ENCODE data around the gene TMEM100.

The TMEM100 gene, protein sequence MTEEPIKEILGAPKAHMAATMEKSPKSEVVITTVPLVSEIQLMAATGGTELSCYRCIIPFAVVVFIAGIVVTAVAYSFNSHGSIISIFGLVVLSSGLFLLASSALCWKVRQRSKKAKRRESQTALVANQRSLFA

DNA sequence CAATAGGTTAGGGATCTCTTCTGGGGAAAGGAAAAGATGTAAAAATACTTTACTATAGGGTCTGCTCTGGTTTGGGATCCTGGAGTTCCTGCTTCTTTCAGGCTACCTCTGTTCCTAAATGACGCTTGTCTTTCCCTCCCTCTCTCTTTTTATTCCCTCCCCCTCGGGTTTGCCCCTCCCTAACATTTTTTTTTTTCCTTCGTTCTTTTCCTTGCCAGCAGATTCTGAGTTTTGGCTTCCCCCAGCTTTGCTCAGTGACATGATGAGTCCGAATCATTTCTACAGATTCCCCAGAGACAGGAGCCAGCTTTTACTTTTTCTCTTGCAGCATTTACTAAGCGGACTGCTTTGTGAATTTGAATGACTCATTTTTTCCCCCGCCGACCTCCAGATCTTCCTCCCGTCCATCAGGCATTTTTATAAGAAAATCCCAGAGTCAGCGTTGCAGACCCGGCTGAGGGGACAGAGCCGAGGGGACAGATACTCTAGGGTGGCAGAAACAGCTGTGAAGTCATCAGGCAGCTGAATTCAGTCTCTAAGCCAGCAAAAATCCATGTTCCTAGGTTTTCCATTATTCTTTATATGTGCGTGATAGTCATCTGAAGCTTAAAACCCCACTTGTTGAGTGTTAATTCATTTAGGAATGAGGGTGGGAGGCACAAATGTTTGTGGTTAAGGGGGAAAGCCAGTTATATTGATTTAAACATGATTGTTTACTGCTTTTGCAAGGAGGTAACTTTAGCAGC, at the start of gene TMEM100:
Gene TMEM100 (minus strand): TSS at position 123 of the 746 bp plus-strand sequence. CDS start 1,794 bp downstream, outside the sequence.
- no peaks in the 10 kb centered on the region for H3K36me3 ChIP-seq (ENCODE audit: insufficient read depth, low read length)
- H2AFZ ChIP-seq (ENCODE audit: low read length), result no peak within 1 kb of the TSS
- peaks cover 29% of the 10 kb centered on the region for H3K4me1 ChIP-seq (ENCODE audit: insufficient read depth, low read length, poor library complexity, severe bottlenecking)
- H3K9me3 ChIP-seq (ENCODE audit: insufficient read depth, low read depth, low read length), result no peaks in the 10 kb centered on the region
- H3K4me3 ChIP-seq (ENCODE audit: low read length, poor library complexity, severe bottlenecking), result no peak within 1 kb of the TSS
- H4K20me1 ChIP-seq (ENCODE audit: insufficient read depth, low read length, poor library complexity, severe bottlenecking), result no peaks in the 10 kb centered on the region
- no peaks in the 10 kb centered on the region for H3K9me2 ChIP-seq (replicated peaks; ENCODE audit: low read depth, low read length)
- H3F3A ChIP-seq (ENCODE audit: low read depth), result no peaks in the 10 kb centered on the region
- H3K27me3 ChIP-seq (ENCODE audit: insufficient read depth, low read length, poor library complexity, severe bottlenecking), result no peaks in the 10 kb centered on the region
- peak within 1 kb of the TSS; percentile 75 for H3K4me2 ChIP-seq (ENCODE audit: low read depth, low read length, poor library complexity, severe bottlenecking)
- no peaks in the 10 kb centered on the region for H3K79me2 ChIP-seq (ENCODE audit: insufficient read depth, low read length)
- TF ChIP-seq, protein P1, sequence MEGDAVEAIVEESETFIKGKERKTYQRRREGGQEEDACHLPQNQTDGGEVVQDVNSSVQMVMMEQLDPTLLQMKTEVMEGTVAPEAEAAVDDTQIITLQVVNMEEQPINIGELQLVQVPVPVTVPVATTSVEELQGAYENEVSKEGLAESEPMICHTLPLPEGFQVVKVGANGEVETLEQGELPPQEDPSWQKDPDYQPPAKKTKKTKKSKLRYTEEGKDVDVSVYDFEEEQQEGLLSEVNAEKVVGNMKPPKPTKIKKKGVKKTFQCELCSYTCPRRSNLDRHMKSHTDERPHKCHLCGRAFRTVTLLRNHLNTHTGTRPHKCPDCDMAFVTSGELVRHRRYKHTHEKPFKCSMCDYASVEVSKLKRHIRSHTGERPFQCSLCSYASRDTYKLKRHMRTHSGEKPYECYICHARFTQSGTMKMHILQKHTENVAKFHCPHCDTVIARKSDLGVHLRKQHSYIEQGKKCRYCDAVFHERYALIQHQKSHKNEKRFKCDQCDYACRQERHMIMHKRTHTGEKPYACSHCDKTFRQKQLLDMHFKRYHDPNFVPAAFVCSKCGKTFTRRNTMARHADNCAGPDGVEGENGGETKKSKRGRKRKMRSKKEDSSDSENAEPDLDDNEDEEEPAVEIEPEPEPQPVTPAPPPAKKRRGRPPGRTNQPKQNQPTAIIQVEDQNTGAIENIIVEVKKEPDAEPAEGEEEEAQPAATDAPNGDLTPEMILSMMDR (conservative IDR thresholded peaks at IDR 0.05; ENCODE audit: low read length), result no peak
- TF ChIP-seq EZH2phosphoT487 (IDR thresholded peaks at IDR 0.05; ENCODE audit: borderline replicate concordance), result no peak
- no peak within 1 kb of the TSS for H3K9ac ChIP-seq (ENCODE audit: low read depth, low read length, poor library complexity, severe bottlenecking)

DNA sequence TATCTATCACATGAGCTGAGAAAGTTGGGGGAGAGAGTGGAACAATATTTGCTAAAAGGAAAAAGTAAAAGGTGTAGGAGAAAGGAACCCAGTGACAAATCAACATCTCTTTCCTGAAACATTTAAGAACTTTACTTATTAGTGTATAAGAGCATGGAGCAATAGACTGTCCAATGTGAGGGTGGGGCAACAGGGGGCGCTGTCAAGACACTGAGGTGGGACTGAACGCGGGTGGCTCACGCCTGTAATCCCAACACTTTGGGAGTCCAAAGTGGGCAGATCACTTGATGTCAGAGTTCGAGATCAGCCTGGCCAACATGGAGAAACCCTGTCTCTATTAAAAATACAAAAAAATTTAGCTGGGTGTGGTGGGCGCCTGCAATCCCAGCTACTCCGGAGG, 49.4 kb upstream of the TMEM100 start:
- Histone ChIP-seq H3K9ac (ENCODE audit: low read depth, low read length, poor library complexity, severe bottlenecking) (no peak overlapping the region), H3K4me3 (ENCODE audit: low read length, poor library complexity, severe bottlenecking) (no peak overlapping the region), H3K27me3 (ENCODE audit: insufficient read depth, low read length, poor library complexity, severe bottlenecking) (no peaks in the 10 kb centered on the region), H3K36me3 (ENCODE audit: insufficient read depth, low read length) (peaks cover 69% of the 10 kb centered on the region; the same call in 1 of the 2 replicates), H2AFZ (ENCODE audit: low read length) (no peak overlapping the region), H3K9me2 (replicated peaks; ENCODE audit: low read depth, low read length) (no peaks in the 10 kb centered on the region), H3F3A (ENCODE audit: low read depth) (no peaks in the 10 kb centered on the region), H3K79me2 (ENCODE audit: insufficient read depth, low read length) (no peaks in the 10 kb centered on the region), H4K20me1 (ENCODE audit: insufficient read depth, low read length, poor library complexity, severe bottlenecking) (no peaks in the 10 kb centered on the region), H3K4me1 (ENCODE audit: insufficient read depth, low read length, poor library complexity, severe bottlenecking) (peaks cover 2% of the 10 kb centered on the region), H3K9me3 (ENCODE audit: insufficient read depth, low read depth, low read length) (no peaks in the 10 kb centered on the region), H3K4me2 (ENCODE audit: low read depth, low read length, poor library complexity, severe bottlenecking) (no peak overlapping the region)
- no peak for TF ChIP-seq EZH2phosphoT487 (IDR thresholded peaks at IDR 0.05; ENCODE audit: borderline replicate concordance)
- TF ChIP-seq, protein P1 (conservative IDR thresholded peaks at IDR 0.05; ENCODE audit: low read length), result peak; percentile 43

DNA sequence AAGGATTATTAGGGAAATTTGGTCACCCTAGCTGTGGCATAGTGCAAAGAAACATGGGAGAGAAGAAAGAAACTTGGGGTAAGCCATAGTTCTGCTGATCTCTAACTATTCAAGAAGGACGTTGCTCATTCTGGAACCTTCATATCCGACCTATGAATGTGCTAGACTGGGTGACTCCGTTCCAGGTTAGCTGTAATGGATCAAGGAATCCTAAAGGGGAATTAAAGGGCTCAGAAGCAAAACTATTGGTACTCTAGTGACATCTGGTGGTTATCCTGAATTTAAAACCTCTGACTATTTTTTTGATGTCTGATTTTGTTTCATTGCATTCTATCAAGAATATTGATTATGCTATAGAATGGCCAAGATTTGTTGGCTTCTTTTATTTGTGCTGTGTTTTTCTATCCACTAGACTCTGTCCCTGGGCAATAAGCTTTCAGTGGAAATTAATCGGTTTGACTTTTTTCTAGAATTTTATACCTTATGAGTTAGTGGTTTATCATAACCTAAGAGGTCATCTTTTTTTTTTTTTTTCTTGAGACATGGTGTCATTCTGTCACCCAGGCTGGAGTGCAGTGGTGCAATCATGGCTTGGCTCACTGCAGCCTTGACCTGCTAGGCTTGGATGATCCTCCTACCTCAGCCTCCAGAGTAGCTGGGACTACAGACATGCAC, 47.7 kb upstream of the TMEM100 start:
- TF ChIP-seq EZH2phosphoT487 (IDR thresholded peaks at IDR 0.05; ENCODE audit: borderline replicate concordance), result no peak
- TF ChIP-seq, protein P1 (conservative IDR thresholded peaks at IDR 0.05; ENCODE audit: low read length), result peak; percentile 77
- peaks cover 53% of the 10 kb centered on the region; the same call in 1 of the 2 replicates for H3K36me3 ChIP-seq (ENCODE audit: insufficient read depth, low read length)
- H2AFZ ChIP-seq (ENCODE audit: low read length), result no peak overlapping the region
- no peaks in the 10 kb centered on the region for H4K20me1 ChIP-seq (ENCODE audit: insufficient read depth, low read length, poor library complexity, severe bottlenecking)
- no peaks in the 10 kb centered on the region for H3K4me1 ChIP-seq (ENCODE audit: insufficient read depth, low read length, poor library complexity, severe bottlenecking)
- H3F3A ChIP-seq (ENCODE audit: low read depth), result no peaks in the 10 kb centered on the region
- no peaks in the 10 kb centered on the region for H3K9me3 ChIP-seq (ENCODE audit: insufficient read depth, low read depth, low read length)
- H3K9me2 ChIP-seq (replicated peaks; ENCODE audit: low read depth, low read length), result no peaks in the 10 kb centered on the region
- H3K4me2 ChIP-seq (ENCODE audit: low read depth, low read length, poor library complexity, severe bottlenecking), result no peak overlapping the region
- H3K4me3 ChIP-seq (ENCODE audit: low read length, poor library complexity, severe bottlenecking), result no peak overlapping the region
- no peaks in the 10 kb centered on the region for H3K27me3 ChIP-seq (ENCODE audit: insufficient read depth, low read length, poor library complexity, severe bottlenecking)
- H3K79me2 ChIP-seq (ENCODE audit: insufficient read depth, low read length), result no peaks in the 10 kb centered on the region
- H3K9ac ChIP-seq (ENCODE audit: low read depth, low read length, poor library complexity, severe bottlenecking), result no peak overlapping the region

Data from Loucy (cell line).